Osteoblast (primary cell): ENCODE results near the gene PRKAG2. TPM values are rescaled to one million over a fixed set of nuclear protein-coding genes. Genes with fewer than 3 reads are reported as not detected.

Experiments used
- DNase-seq: peaks from one replicate; pipeline ENCODE4 v3.0.0; 2011; ENCODE audit warnings: low spot score, mixed read lengths; ENCODE audit not compliant: insufficient read length; ENCODE audit errors: missing footprints
- H2AFZ ChIP-seq: 2 replicates; pipeline ENCODE4 v1.6.0; 2011; ENCODE audit warnings: mild to moderate bottlenecking, low read length
- H3K27ac ChIP-seq: 2 replicates; pipeline ENCODE4 v1.5.1; 2011; ENCODE audit warnings: mild to moderate bottlenecking, low read depth, low read length, moderate library complexity
- H3K27me3 ChIP-seq: 2 replicates; pipeline ENCODE4 v1.6.0; 2012; ENCODE audit warnings: mild to moderate bottlenecking, control low read depth, inconsistent platforms, low read length, moderate library complexity; ENCODE audit not compliant: insufficient read depth
- H3K36me3 ChIP-seq: 2 replicates; pipeline ENCODE4 v1.5.1; 2011; ENCODE audit warnings: mild to moderate bottlenecking, low read length, control low read depth, moderate library complexity; ENCODE audit not compliant: insufficient read depth
- H3K4me1 ChIP-seq: 2 replicates; pipeline ENCODE4 v1.5.1; 2011; ENCODE audit warnings: mild to moderate bottlenecking, low read length, control low read depth, moderate library complexity; ENCODE audit not compliant: insufficient read depth
- H3K4me2 ChIP-seq: 2 replicates; pipeline ENCODE4 v1.6.0; 2011; ENCODE audit warnings: mild to moderate bottlenecking, low read length; ENCODE audit not compliant: insufficient read depth
- H3K4me3 ChIP-seq: fragments of 200-600 bp; sonication (generic); 3 replicates; pipeline ENCODE4 v1.5.1; 2012; ENCODE audit warnings: mild to moderate bottlenecking, low read length, inconsistent platforms; ENCODE audit not compliant: insufficient read depth
- H3K79me2 ChIP-seq: 2 replicates; pipeline ENCODE4 v1.6.0; 2012; ENCODE audit warnings: mild to moderate bottlenecking, low read length, control low read depth, inconsistent platforms; ENCODE audit not compliant: insufficient read depth
- H3K9me3 ChIP-seq: 2 replicates; pipeline ENCODE4 v1.5.1; 2011; ENCODE audit warnings: low read depth, low read length, control low read depth
- H4K20me1 ChIP-seq: 2 replicates; pipeline ENCODE4 v1.6.0; 2012; ENCODE audit warnings: mild to moderate bottlenecking, low read length, control low read depth; ENCODE audit not compliant: insufficient read depth
- CTCF ChIP-seq: IDR thresholded peaks from 2 replicates; pipeline ENCODE4 v1.5.1; 2011; ENCODE audit warnings: mild to moderate bottlenecking, low read depth, low read length, moderate library complexity; ENCODE audit errors: extremely low read depth
- total RNA-seq: library from RNA; depleted of rRNA; stranded (reverse); fragments of >200 nt; gene quantifications from 2 replicates; pipeline ENCODE4 v1.2.3, GENCODE V29; 2012

Gene PRKAG2
- total RNA-seq, 1 donor, result 20.6 TPM

GRCh38 chr7:151626422-151627115 is 250.3 kb downstream of the PRKAG2 start:
- H3K36me3 ChIP-seq, result peaks cover 2% of the 10 kb centered on the region
- peaks cover 23% of the 10 kb centered on the region for H3K4me1 ChIP-seq
- DNase-seq, result no peak
- H3K4me2 ChIP-seq, result no peak overlapping the region
- H3K27me3 ChIP-seq, result no peaks in the 10 kb centered on the region
- H3K9me3 ChIP-seq, result no peaks in the 10 kb centered on the region
- H3K4me3 ChIP-seq, result no peak overlapping the region
- no peaks in the 10 kb centered on the region for H4K20me1 ChIP-seq
- peak; percentile 35 for TF ChIP-seq CTCF
- H3K79me2 ChIP-seq, result peaks cover 92% of the 10 kb centered on the region
- no peak overlapping the region for H2AFZ ChIP-seq
- H3K27ac ChIP-seq, result no peak overlapping the region

GRCh38 chr7:151625606-151626005 is 251.3 kb downstream of the PRKAG2 start:
- Histone ChIP-seq H3K27me3 (no peaks in the 10 kb centered on the region), H3K4me2 (no peak overlapping the region), H3K27ac (no peak overlapping the region), H3K36me3 (peaks cover 2% of the 10 kb centered on the region), H2AFZ (no peak overlapping the region), H4K20me1 (no peaks in the 10 kb centered on the region), H3K79me2 (peaks cover 96% of the 10 kb centered on the region), H3K4me1 (peaks cover 17% of the 10 kb centered on the region), H3K4me3 (no peak overlapping the region), H3K9me3 (no peaks in the 10 kb centered on the region)
- no peak for TF ChIP-seq CTCF
- no peak for DNase-seq

- Histone ChIP-seq H4K20me1 (peaks cover under 1% of the 10 kb centered on the region), H3K36me3 (peaks cover 4% of the 10 kb centered on the region), H3K4me2 (peak overlapping the region; percentile 57), H3K27ac (peak overlapping the region; percentile 50), H3K4me1 (peaks cover 12% of the 10 kb centered on the region), H3K4me3 (no peak overlapping the region), H3K79me2 (peaks cover 93% of the 10 kb centered on the region), H3K27me3 (no peaks in the 10 kb centered on the region), H2AFZ (no peak overlapping the region), H3K9me3 (no peaks in the 10 kb centered on the region)
- TF ChIP-seq CTCF, result no peak
- no peak for DNase-seq
Observed at GRCh38 chr7:151624246-151624928, 252.5 kb downstream of the PRKAG2 start.

- TF ChIP-seq CTCF, result no peak
- Histone ChIP-seq H3K4me3 (no peak overlapping the region), H4K20me1 (peaks cover 4% of the 10 kb centered on the region), H3K27ac (peak overlapping the region; percentile 50), H3K4me1 (peaks cover 12% of the 10 kb centered on the region), H3K36me3 (peaks cover 7% of the 10 kb centered on the region), H3K9me3 (no peaks in the 10 kb centered on the region), H3K4me2 (peak overlapping the region; percentile 57), H3K79me2 (peaks cover 93% of the 10 kb centered on the region), H2AFZ (peak overlapping the region; percentile 45), H3K27me3 (no peaks in the 10 kb centered on the region)
- DNase-seq, result peak; percentile 92
Observed at GRCh38 chr7:151623766-151624165, 253.1 kb downstream of the PRKAG2 start.
